SK-N-MC (cell line): ENCODE results near the gene OSBPL1A.

ENCODE experiments used
- EZH2 ChIP-seq: fragments of 200-600 bp; sonication (generic); IDR thresholded peaks from one replicate; pipeline ENCODE4 v1.6.1; 2017; ENCODE audit warnings: antibody characterized with exemption
- POLR2AphosphoS5 ChIP-seq: IDR thresholded peaks from 2 replicates; pipeline ENCODE4 v1.6.1; 2012; ENCODE audit warnings: mild to moderate bottlenecking, low read depth, low read length, borderline replicate concordance

- TF ChIP-seq EZH2: no peak
- TF ChIP-seq POLR2AphosphoS5: no peak
Observed at GRCh38 chr18:24414349-24415003, 16.9 kb upstream of the OSBPL1A start.
